ENCODE data around the gene DMRTC2. TPM values are rescaled to one million over a fixed set of nuclear protein-coding genes. Genes with fewer than 3 reads are reported as not detected.

The DMRTC2 gene
- not detected in 2 replicates for total RNA-seq
- total RNA-seq (2013): not detected
- not detected in 2 replicates for polyA plus RNA-seq
- polyA minus RNA-seq: not detected in 2 replicates

- ATAC-seq (ENCODE audit: low read depth): no peak
- no peak within 1 kb of the TSS for H3K27ac Mint-ChIP-seq
- ChIA-PET POLR2A (no interaction called here), CTCF (no interaction called here)
- WGBS (ENCODE audit: insufficient coverage): 94% methylated on average over 3 of the region's 3 CpGs
- H3K79me2 ChIP-seq (ENCODE audit: control insufficient read depth, insufficient read depth, low read length): no peaks in the 10 kb centered on the region
- no peaks in the 10 kb centered on the region for H3K36me3 ChIP-seq (replicated peaks in 1 of 2; ENCODE audit: control extremely low read depth in 1 of 2, control insufficient read depth in 1 of 2, extremely low read depth in 1 of 2, insufficient read depth in 2 of 2, low read length in 1 of 2)
- intact Hi-C loops (cut with micrococcal nuclease): no loop called here
- peaks cover 0 to 9% (median 0%) of the 10 kb centered on the region in 3 donors for H3K9me3 ChIP-seq (ENCODE audit: control extremely low read depth in 1 of 3, control insufficient read depth in 2 of 3, insufficient read depth in 1 of 3, low read length in 2 of 3)
- TF ChIP-seq EZH2 (IDR thresholded peaks at IDR 0.05; ENCODE audit: borderline replicate concordance, insufficient read depth, low read depth, low read length, poor library complexity, severe bottlenecking): no peak
- TF ChIP-seq CTCF (IDR thresholded peaks at IDR 0.05): no peak
- H4K20me1 ChIP-seq (ENCODE audit: control insufficient read depth, insufficient read depth, low read length, poor library complexity, severe bottlenecking): no peaks in the 10 kb centered on the region
- no peaks in the 10 kb centered on the region for H3K9me3 Mint-ChIP-seq (ENCODE audit: insufficient read depth)
- no peak within 1 kb of the TSS for H3K4me2 ChIP-seq (replicated peaks; ENCODE audit: low read depth, low read length, poor library complexity, severe bottlenecking)
- no peak within 1 kb of the TSS for H3K4me3 ChIP-seq (ENCODE audit: control extremely low read depth in 1 of 5, extremely low read depth in 1 of 5, insufficient read depth in 1 of 5, low read depth in 2 of 5, low read length in 4 of 5)
- no peaks in the 10 kb centered on the region for H3K4me1 ChIP-seq (ENCODE audit: control insufficient read depth in 2 of 2, insufficient read depth in 2 of 2, low read length in 2 of 2)
- H3K27ac ChIP-seq (ENCODE audit: low read length in 2 of 2): no peak within 1 kb of the TSS
- H3K27me3 Mint-ChIP-seq: peaks cover 8% of the 10 kb centered on the region
- no peak for DNase-seq
- H3K27me3 ChIP-seq (replicated peaks in 1 of 4; ENCODE audit: control extremely low read depth in 1 of 4, control insufficient read depth in 3 of 4, insufficient read depth in 4 of 4, low read length in 3 of 4): no peaks in the 10 kb centered on the region
- no peak within 1 kb of the TSS for H3K9ac ChIP-seq (ENCODE audit: low read length)
- H2AFZ ChIP-seq (ENCODE audit: insufficient read depth, low read depth, low read length, poor library complexity, severe bottlenecking): no peak within 1 kb of the TSS
- H3K4me1 Mint-ChIP-seq: no peaks in the 10 kb centered on the region
- no peak within 1 kb of the TSS for H3K4me3 Mint-ChIP-seq
Measured at GRCh38 chr19:41845001-41845050, at the start of gene DMRTC2. TSS of gene DMRTC2 (plus strand) at chr19:41845042. CDS start at chr19:41847429, 2,387 bp downstream.

GRCh38 chr19:41796362-41796761 is 48.5 kb upstream of the DMRTC2 start, which contains the start of gene CEACAM3:
TSS of gene CEACAM3 (plus strand) at chr19:41796587. CDS start at chr19:41796678, 91 bp downstream.
- Mint-ChIP-seq H3K27ac (no peak within 1 kb of the TSS), H3K9me3 (ENCODE audit: insufficient read depth) (peaks cover 1% of the 10 kb centered on the region), H3K4me1 (peaks cover 8% of the 10 kb centered on the region), H3K4me3 (no peak within 1 kb of the TSS), H3K27me3 (peaks cover 20% of the 10 kb centered on the region)
- Histone ChIP-seq H4K20me1 (ENCODE audit: control insufficient read depth, insufficient read depth, low read length, poor library complexity, severe bottlenecking) (no peaks in the 10 kb centered on the region), H3K36me3 (replicated peaks in 1 of 2; ENCODE audit: control extremely low read depth in 1 of 2, control insufficient read depth in 1 of 2, extremely low read depth in 1 of 2, insufficient read depth in 2 of 2, low read length in 1 of 2) (no peaks in the 10 kb centered on the region), H3K27ac (ENCODE audit: low read length in 2 of 2) (no peak within 1 kb of the TSS), H2AFZ (ENCODE audit: insufficient read depth, low read depth, low read length, poor library complexity, severe bottlenecking) (no peak within 1 kb of the TSS), H3K27me3 (replicated peaks in 1 of 4; ENCODE audit: control extremely low read depth in 1 of 4, control insufficient read depth in 3 of 4, insufficient read depth in 4 of 4, low read length in 3 of 4) (peaks cover 0 to 8% (median 3%) of the 10 kb centered on the region in 4 experiments), H3K9me3 (ENCODE audit: control extremely low read depth in 1 of 3, control insufficient read depth in 2 of 3, insufficient read depth in 1 of 3, low read length in 2 of 3) (peaks cover 0 to 3% (median 0%) of the 10 kb centered on the region in 3 donors), H3K4me3 (ENCODE audit: control extremely low read depth in 1 of 5, extremely low read depth in 1 of 5, insufficient read depth in 1 of 5, low read depth in 2 of 5, low read length in 4 of 5) (peak within 1 kb of the TSS in 1 of 5 experiments; percentile 24), H3K4me2 (replicated peaks; ENCODE audit: low read depth, low read length, poor library complexity, severe bottlenecking) (no peak within 1 kb of the TSS), H3K79me2 (ENCODE audit: control insufficient read depth, insufficient read depth, low read length) (no peaks in the 10 kb centered on the region), H3K4me1 (ENCODE audit: control insufficient read depth in 2 of 2, insufficient read depth in 2 of 2, low read length in 2 of 2) (peaks cover 5 to 6% of the 10 kb centered on the region in 2 donors), H3K9ac (ENCODE audit: low read length) (no peak within 1 kb of the TSS)
- ChIA-PET CTCF (interaction anchor here (0.9 to 6.1 kb wide), 13 partner anchors 7 to 162 kb away, joined by 3 to 249 read pairs (median 7); partner anchors contain the start of gene RABAC1), POLR2A (interaction anchor here (0.9 kb wide), 1 partner anchor 25 kb away, joined by 3 read pairs; no protein-coding TSS in a partner anchor)
- ATAC-seq (ENCODE audit: low read depth) (no peak), DNase-seq (no peak)
- intact Hi-C loops (cut with micrococcal nuclease): loop anchor here (10.0 kb wide), 1 partner anchor 158 kb away; the partner anchor contains the start of gene RABAC1
- no peak for TF ChIP-seq CTCF (IDR thresholded peaks at IDR 0.05)
- no peak for TF ChIP-seq EZH2 (IDR thresholded peaks at IDR 0.05; ENCODE audit: borderline replicate concordance, insufficient read depth, low read depth, low read length, poor library complexity, severe bottlenecking)
